Liver (tissue), 3 donors: Measurements from ENCODE around the gene SERPINE2.

ENCODE experiments used
- CTCF ChIP-seq: fragments of 150-350 bp; IDR thresholded peaks from 2 replicates; pipeline ENCODE4 v1.5.1; 2017; ENCODE audit warnings: improper control_type of control experiment, low read depth, low read length; ENCODE audit not compliant: missing input control
- GABPA ChIP-seq, 2 donors: IDR thresholded peaks in 1 of 2; conservative IDR thresholded peaks in 1 of 2; 2 replicates each; pipeline ENCODE4 v1.6.1; 2016; ENCODE audit warnings: antibody characterized with exemption in 2 of 2, mild to moderate bottlenecking in 1 of 2, moderate library complexity in 1 of 2
- MAX ChIP-seq: IDR thresholded peaks from 2 replicates; pipeline ENCODE4 v1.6.1; 2016; ENCODE audit warnings: antibody characterized with exemption
- NR2F2 ChIP-seq: IDR thresholded peaks from 2 replicates; pipeline ENCODE4 v1.6.1; 2016; ENCODE audit warnings: antibody characterized with exemption
- RAD21 ChIP-seq, 2 donors: IDR thresholded peaks; 2 replicates each; pipeline ENCODE4 v1.6.1; 2016; ENCODE audit warnings: antibody characterized with exemption in 2 of 2, mild to moderate bottlenecking in 2 of 2
- YY1 ChIP-seq: IDR thresholded peaks from 2 replicates; pipeline ENCODE4 v1.6.1; 2016; ENCODE audit warnings: antibody characterized with exemption, mild to moderate bottlenecking
- donor health status: healthy.
- donor health status: healthy.

- TF ChIP-seq YY1 (no peak), CTCF (no peak), RAD21 (IDR thresholded peaks at IDR 0.05) (no peak), NR2F2 (no peak), GABPA (IDR thresholded peaks at IDR 0.05 in 1 of 2, conservative IDR thresholded peaks at IDR 0.05 in 1 of 2) (no peak), MAX (no peak)
Measured at GRCh38 chr2:223969315-223969714, 69.8 kb downstream of the SERPINE2 start.
